AML-193 (cell line): ENCODE measurements around the gene RETN.

Experiments
- DNase-seq, 2 experiments: peaks; one replicate each; lab custom pipeline; 2025; lab: John Stamatoyannopoulos, UW

Gene RETN

GRCh38 chr19:7706188-7706954 is 37.5 kb downstream of the RETN start:
- DNase-seq, result no peak

GRCh38 chr19:7706955-7707456 is 38.2 kb downstream of the RETN start:
- DNase-seq, result no peak

GRCh38 chr19:7709932-7710460 is 41.1 kb downstream of the RETN start:
- DNase-seq, result no peak

GRCh38 chr19:7710616-7711015 is 41.8 kb downstream of the RETN start:
- no peak for DNase-seq

- no peak for DNase-seq
Observed at GRCh38 chr19:7715671-7716070, 46.8 kb downstream of the RETN start.

- DNase-seq, result no peak
Observed at GRCh38 chr19:7716762-7717161, 47.9 kb downstream of the RETN start.

GRCh38 chr19:7718668-7719067 is 49.8 kb downstream of the RETN start:
- DNase-seq, result no peak
